Measurements from ENCODE around the gene CAMTA1. TPM values are rescaled to one million over a fixed set of nuclear protein-coding genes. Genes with fewer than 3 reads are reported as not detected.

The CAMTA1 gene
- total and polyA plus RNA-seq, 8 donors: 13.0 to 54.2 (median 23.6) TPM

GRCh38 chr1:7265771-7266371 lies 480.6 kb downstream of the CAMTA1 start:
- no peak overlapping the region for H3K4me3 ChIP-seq
- H3K9me3 ChIP-seq: no peaks in the 10 kb centered on the region
- ATAC-seq: peak; percentile 93 to 96 (median 95)
- DNase-seq: peak; percentile 85 to 96 (median 90)
- peak; percentile 41 for FAIRE-seq
- no peak for TF ChIP-seq CTCF (IDR thresholded peaks at IDR 0.05)
- peak overlapping the region in 3 of 4 donors; percentile 13 to 58 (median 22) for H3K27ac ChIP-seq
- H3K4me1 ChIP-seq: peaks cover 9 to 31% (median 11%) of the 10 kb centered on the region in 3 donors
- WGBS, 2 donors: 14% methylated on average over 9 of the region's 9 CpGs
- no peaks in the 10 kb centered on the region for H3K36me3 ChIP-seq
- no peaks in the 10 kb centered on the region for H3K27me3 ChIP-seq
- intact Hi-C loops (cut with DNase I): no loop called here

GRCh38 chr1:7266561-7266960 lies 481.3 kb downstream of the CAMTA1 start:
- DNase-seq: no peak
- ATAC-seq: peak in 1 of 4 donors; percentile 6
- no peak for FAIRE-seq
- peaks cover 9 to 31% (median 11%) of the 10 kb centered on the region in 3 donors for H3K4me1 ChIP-seq
- no peaks in the 10 kb centered on the region for H3K36me3 ChIP-seq
- H3K4me3 ChIP-seq: no peak overlapping the region
- H3K27me3 ChIP-seq: no peaks in the 10 kb centered on the region
- TF ChIP-seq CTCF (IDR thresholded peaks at IDR 0.05): no peak
- intact Hi-C loops (cut with DNase I): no loop called here
- H3K27ac ChIP-seq: no peak overlapping the region
- WGBS, 2 donors: 52 to 53% methylated on average over 5 of the region's 5 CpGs
- no peaks in the 10 kb centered on the region for H3K9me3 ChIP-seq

DNA sequence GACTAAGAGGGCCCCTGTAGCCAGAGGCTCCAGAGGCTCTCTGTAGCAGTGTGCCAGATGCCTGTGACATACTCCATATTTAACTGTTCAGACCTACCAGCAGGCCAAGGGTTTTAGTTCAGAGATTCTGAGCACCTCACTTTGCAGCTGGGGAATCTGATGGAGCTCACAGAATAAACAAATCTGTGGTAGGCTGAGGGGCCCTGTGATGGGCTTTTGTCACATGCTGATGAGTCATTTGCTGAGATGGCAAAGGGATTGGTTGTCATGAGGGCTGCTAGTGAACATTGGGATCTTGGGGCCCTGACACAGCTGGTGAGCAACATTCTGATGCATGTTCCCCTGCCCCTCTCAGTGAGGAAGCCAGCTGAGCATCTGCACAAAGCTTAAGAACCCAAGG lies 482.2 kb downstream of the CAMTA1 start:
- H3K27ac ChIP-seq: no peak overlapping the region
- no peak for FAIRE-seq
- peaks cover 9 to 31% (median 11%) of the 10 kb centered on the region in 3 donors for H3K4me1 ChIP-seq
- ATAC-seq: no peak
- H3K4me3 ChIP-seq: no peak overlapping the region
- intact Hi-C loops (cut with DNase I): no loop called here
- no peaks in the 10 kb centered on the region for H3K27me3 ChIP-seq
- DNase-seq: no peak
- H3K36me3 ChIP-seq: no peaks in the 10 kb centered on the region
- no peaks in the 10 kb centered on the region for H3K9me3 ChIP-seq
- no peak for TF ChIP-seq CTCF (IDR thresholded peaks at IDR 0.05)

GRCh38 chr1:7268983-7269382 lies 483.7 kb downstream of the CAMTA1 start:
- no peak for FAIRE-seq
- no peaks in the 10 kb centered on the region for H3K9me3 ChIP-seq
- intact Hi-C loops (cut with DNase I): no loop called here
- no peaks in the 10 kb centered on the region for H3K36me3 ChIP-seq
- H3K4me3 ChIP-seq: no peak overlapping the region
- no peak for DNase-seq
- H3K4me1 ChIP-seq: peaks cover 9 to 23% (median 11%) of the 10 kb centered on the region in 3 donors
- no peaks in the 10 kb centered on the region for H3K27me3 ChIP-seq
- no peak for TF ChIP-seq CTCF (IDR thresholded peaks at IDR 0.05)
- ATAC-seq: no peak
- H3K27ac ChIP-seq: no peak overlapping the region

DNA sequence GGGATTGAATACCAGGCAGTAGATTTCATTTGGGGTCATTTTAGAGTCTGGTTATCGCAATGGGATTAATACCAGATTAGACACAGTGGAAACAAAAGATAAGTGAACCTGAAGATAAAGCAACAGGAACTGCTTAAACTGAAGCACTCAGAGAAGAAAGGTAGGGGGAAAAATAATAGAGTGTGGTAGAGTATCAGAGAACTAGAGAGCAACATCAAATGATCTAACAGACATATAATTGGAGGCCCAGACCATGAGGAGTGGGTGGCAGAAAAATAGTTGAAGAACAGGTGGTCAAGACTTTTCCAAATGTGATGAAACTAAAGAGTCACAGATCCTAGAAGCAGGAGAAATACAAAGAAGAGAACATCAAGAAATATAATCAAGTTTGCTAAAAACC lies 484.3 kb downstream of the CAMTA1 start:
- no peaks in the 10 kb centered on the region for H3K27me3 ChIP-seq
- DNase-seq: no peak
- no peak overlapping the region for H3K27ac ChIP-seq
- no peaks in the 10 kb centered on the region for H3K9me3 ChIP-seq
- H3K4me1 ChIP-seq: peaks cover 9 to 23% (median 11%) of the 10 kb centered on the region in 3 donors
- 84 to 90% methylated on average over 1 of the region's 1 CpG for WGBS, 2 donors
- no peak for FAIRE-seq
- intact Hi-C loops (cut with DNase I): no loop called here
- no peak for TF ChIP-seq CTCF (IDR thresholded peaks at IDR 0.05)
- H3K4me3 ChIP-seq: no peak overlapping the region
- ATAC-seq: no peak
- no peaks in the 10 kb centered on the region for H3K36me3 ChIP-seq
